Measurements from ENCODE around the gene MFAP1.
"Not testable (repeated sequence)": the region's sequence is repeated elsewhere in the genome, so short reads cannot be mapped to it uniquely, and the experiment has no call there.

The MFAP1 gene

GRCh38 chr15:43824302-43825246 lies at the start of gene MFAP1:
Gene MFAP1 (minus strand): TSS chr15:43824690. CDS start chr15:43824569, 121 bp downstream.
- peak; percentile 84 for DNase-seq

- no peak for DNase-seq
Observed at GRCh38 chr15:43873651-43874050, 49.2 kb upstream of the MFAP1 start.

GRCh38 chr15:43872416-43873020 lies 48.0 kb upstream of the MFAP1 start:
- no peak for DNase-seq

- DNase-seq, result no peak
Observed at GRCh38 chr15:43871835-43872234, 47.3 kb upstream of the MFAP1 start.

- no peak for DNase-seq
Observed at GRCh38 chr15:43868406-43868805, 43.9 kb upstream of the MFAP1 start.

- DNase-seq, result no peak
Observed at GRCh38 chr15:43867096-43867495, 42.6 kb upstream of the MFAP1 start.

- not testable (repeated sequence) for DNase-seq
Observed at GRCh38 chr15:43866636-43867035, 42.1 kb upstream of the MFAP1 start.

GRCh38 chr15:43859546-43859945 lies 35.1 kb upstream of the MFAP1 start:
- DNase-seq, result peak; percentile 10

GRCh38 chr15:43854801-43855200 lies 30.3 kb upstream of the MFAP1 start:
- no peak for DNase-seq

- no peak for DNase-seq
Observed at GRCh38 chr15:43852607-43853006, 28.1 kb upstream of the MFAP1 start.

GRCh38 chr15:43851251-43851650 lies 26.8 kb upstream of the MFAP1 start:
- no peak for DNase-seq

GRCh38 chr15:43845421-43845820 lies 20.9 kb upstream of the MFAP1 start:
- no peak for DNase-seq

GRCh38 chr15:43832485-43832884 lies 8.0 kb upstream of the MFAP1 start:
- DNase-seq, result not testable (repeated sequence)

- DNase-seq, result not testable (repeated sequence)
Observed at GRCh38 chr15:43831519-43832052, 7.1 kb upstream of the MFAP1 start.

GRCh38 chr15:43830691-43831275 lies 6.3 kb upstream of the MFAP1 start:
- DNase-seq, result not testable (repeated sequence)

- not testable (repeated sequence) for DNase-seq
Observed at GRCh38 chr15:43829951-43830540, 5.6 kb upstream of the MFAP1 start.

GRCh38 chr15:43828061-43828657 lies 3.7 kb upstream of the MFAP1 start:
- no peak for DNase-seq

GRCh38 chr15:43826508-43827341 lies 2.2 kb upstream of the MFAP1 start, which contains the start of gene WDR76:
Gene WDR76 (plus strand): TSS chr15:43827002. CDS start chr15:43827033, 31 bp downstream.
- peak; percentile 12 for DNase-seq

- DNase-seq, result no peak
Observed at GRCh38 chr15:43826029-43826507, 1.6 kb upstream of the MFAP1 start.

GRCh38 chr15:43825305-43825704 lies 815 bp upstream of the MFAP1 start:
- not testable (repeated sequence) for DNase-seq

GRCh38 chr15:43821505-43821904 lies 3.0 kb downstream of the MFAP1 start:
- DNase-seq, result no peak

Measured in NCI-H2029 treated with DMSO at 0.1 percent for 48 hours (cell line).